Retina (tissue), 1 donor: ENCODE measurements around the gene NALCN.

Experiments
- DNase-seq: peaks from one replicate; pipeline ENCODE4 v3.0.0-alpha.2; 2016

Gene NALCN

DNA sequence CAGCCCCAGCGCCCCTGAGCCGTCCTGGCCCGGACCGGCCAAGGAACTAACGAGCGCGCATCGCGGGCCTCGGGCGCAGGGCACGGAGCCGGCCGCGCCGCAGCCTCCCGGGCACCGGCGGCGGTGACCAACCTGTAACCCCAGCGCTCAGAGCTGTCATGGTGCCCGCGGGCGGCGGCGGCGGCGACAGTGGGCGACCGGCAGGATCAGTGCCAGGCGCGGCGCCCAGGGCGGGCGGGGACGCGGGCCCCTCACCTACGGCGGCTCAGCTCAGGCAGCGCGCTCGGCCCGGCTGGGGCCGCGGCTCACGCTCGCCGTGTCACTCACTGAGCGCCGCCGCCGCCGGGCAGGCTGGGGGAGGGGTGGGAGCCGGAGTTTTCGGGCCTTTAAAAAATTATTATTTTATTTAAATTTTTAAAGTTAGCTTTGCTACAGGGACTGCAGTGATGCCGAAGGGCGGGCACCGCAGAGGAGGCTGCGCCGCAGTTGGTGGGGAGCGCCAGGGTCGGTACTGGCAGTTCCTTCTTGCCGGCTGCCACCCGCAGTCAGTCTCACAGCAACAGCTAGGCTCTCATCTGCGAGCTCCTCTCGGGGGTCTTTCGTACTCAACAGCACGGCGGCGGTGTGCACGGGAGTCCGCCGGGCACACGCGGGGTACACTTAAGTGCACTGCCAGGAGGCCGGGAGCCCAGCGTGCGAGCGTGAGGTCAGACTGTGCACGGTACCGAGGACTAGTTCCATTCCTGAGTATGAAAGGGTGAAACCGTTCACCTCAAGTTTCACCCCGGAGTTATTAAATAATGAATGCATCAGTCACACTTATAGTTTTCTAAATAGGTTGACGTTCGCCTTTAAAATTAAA lies at the start of gene NALCN:
TSS of gene NALCN (minus strand) at position 328 of the 862 bp plus-strand sequence. CDS start 17,382 bp downstream, outside the sequence.
- DNase-seq = peak; percentile 82

DNA sequence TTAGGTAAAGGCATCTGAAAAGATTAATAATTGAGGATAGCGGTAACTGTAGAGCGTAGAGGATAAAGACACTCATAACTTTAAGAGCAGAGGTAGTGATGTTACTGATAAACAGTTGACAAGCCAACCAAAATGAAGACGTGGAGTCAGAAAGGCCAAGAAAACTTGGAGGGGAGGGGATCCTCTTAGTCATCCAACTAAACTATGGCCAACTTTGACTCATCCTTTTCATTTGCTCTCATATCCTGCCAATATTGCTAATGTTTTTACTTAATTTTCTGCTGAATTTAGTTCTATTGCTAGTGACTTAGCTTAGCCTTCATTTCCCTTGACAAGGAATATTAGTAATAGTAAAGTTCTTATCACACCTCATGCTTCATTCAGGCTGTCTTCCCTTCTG lies 49.6 kb upstream of the NALCN start:
- no peak for DNase-seq

DNA sequence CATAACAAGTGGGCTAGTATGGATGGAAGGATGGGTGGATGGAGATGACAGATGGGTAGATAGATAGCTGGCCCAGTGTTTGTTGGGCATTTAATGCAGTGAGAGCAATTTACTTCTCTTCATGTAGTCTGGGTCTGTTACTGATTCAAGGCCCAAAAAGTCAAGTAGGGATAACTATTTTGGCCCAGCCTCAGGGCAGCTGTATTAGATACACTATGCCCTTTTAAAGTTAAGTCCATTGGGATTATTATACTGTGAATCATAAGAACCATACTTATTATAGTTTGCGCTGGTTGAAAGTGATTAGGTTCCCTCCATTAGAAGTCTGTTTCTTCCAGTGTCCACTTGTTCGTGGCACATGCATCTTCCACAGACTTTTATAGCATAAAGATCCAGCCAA lies 40.9 kb upstream of the NALCN start:
- DNase-seq = no peak

DNA sequence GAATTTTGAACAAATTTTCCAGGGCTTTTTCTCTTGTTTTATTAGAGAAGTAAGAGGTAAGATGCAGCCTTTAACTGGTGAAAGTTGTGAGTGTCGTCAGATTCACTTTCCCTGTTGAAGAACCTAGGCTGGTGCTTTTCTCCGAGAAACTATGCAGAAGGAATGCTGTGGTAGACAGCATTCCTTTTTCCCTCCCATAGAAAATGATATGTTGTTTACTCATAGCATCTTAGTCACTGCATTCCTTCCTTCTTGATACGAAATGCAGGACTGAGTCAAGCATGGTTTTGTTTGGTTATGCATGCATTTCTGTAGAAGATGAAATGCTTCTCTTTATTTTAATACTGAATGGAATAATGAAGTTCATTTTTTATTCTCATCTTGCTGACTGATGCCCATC lies 39.6 kb upstream of the NALCN start:
- no peak for DNase-seq

DNA sequence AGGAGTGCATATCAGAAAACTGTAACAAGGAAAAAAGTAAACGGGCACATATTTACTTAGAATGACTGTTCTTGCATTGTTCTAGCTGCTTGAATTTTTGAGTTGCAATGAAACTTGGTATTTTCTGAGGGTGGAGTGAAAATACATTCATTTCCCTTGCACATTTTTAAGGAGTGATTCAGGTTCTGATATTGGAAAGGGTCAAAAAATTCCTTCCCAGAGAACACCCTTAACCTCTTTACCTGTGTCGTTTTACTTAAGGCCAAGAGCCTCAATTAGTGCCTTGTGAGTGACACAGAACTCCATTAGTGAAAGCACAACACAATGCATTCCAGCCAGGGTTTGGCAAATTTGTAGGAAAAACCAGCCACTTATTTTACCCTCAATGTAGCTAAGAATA lies 38.5 kb upstream of the NALCN start:
- DNase-seq = no peak

DNA sequence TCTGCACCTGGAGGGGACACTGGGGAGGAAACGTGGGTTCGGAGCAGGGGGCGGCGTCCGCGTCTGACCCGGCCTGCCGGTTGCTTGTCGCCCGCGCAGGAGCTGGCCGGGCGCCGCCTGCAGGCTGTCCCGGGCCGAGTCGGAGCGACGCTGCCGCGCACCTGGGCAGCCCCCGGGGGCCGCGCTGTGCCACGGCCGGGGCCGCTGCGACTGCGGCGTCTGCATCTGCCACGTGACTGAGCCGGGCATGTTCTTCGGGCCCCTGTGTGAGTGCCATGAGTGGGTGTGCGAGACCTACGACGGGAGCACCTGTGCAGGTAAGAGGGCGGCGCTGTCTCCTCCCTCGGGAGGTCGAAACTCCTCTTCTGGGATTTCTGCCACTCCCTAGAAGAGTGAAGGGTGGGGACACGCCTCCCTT lies 37.5 kb upstream of the NALCN start:
- peak; percentile 17 for DNase-seq

DNA sequence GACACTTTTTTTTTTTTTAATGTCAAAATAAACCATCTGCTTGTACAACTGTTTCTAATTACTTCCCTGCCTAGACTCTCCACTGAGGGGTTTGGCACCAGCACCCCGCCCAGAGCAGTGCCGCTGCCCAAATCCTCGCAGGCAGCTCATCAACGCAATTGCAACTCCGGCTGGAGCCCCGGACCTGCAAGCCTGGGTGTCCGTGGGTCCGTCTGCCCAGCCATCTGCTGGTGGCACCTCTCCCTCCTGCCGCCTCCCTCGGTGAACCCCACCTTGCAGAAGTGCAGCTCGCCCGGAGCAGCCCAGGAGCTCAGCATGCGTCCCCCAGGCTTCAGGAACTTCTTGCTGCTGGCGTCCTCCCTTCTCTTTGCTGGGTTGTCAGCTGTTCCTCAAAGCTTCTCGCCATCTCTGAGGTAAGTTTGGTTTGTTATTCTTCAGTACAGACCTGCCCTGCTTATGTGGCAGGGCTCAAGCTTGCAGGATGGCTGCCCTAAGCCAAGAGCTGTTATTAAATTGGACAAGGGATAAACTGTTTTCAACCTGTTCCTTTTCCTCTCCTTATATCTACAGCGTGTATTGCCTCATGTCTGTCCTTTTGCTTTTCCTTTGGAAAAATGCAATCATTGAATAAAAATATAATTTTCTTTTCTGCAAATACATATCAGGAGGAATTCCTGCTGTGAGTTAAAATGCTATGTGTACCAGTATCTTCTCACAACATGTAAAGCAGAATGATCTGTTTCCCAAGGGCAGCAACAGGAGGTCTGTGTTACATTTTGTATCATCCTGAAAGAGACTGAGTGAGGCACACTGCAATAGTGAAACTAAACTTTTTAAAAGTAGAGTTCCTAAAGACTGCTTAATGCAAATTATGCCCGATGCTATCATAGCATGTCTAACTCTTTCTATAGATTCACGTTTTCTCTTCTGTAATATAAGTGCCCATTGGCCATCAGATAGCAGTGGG lies 36.5 kb upstream of the NALCN start, which contains the start of gene ITGBL1:
TSS of gene ITGBL1 (plus strand) at position 157 of the 967 bp plus-strand sequence. CDS start at position 316, 159 bp downstream.
- DNase-seq = peak; percentile 6

DNA sequence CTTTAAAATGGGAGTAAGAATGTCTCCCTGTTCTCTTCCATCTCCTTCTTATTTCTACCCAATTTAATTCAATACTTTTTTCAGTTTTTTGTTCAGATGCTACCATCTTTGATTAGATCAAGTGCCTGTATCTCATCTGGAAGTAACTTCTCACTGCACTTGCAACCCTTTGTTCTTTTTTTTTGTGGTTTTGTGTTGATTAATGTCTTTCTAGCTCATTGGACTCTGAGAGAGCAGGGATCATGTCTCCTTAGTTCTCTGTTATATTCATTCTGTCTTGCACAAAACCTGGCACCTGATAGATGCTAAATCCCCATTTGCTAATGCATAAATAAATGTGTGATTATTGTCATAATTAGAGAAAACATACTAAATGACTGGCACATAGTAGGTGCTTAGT lies 35.3 kb upstream of the NALCN start:
- no peak for DNase-seq

DNA sequence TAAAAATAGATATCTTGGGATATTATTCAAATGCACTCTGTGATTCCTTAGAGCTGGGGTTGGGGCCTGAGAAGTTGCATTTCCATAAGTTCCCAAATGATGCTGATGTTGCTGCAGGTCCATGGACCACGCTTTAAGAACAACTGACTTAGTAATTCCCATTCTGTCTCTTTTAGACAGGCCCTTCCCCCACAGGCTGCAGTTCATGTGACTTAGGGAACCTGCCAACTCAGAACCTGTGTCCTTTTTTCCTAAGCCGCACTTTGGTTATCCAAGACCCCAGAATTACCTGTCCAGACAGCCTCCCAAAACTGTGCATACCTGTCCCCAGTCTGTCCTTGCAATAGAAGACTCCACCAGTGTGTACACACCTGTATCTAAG lies 34.4 kb upstream of the NALCN start:
- no peak for DNase-seq

DNA sequence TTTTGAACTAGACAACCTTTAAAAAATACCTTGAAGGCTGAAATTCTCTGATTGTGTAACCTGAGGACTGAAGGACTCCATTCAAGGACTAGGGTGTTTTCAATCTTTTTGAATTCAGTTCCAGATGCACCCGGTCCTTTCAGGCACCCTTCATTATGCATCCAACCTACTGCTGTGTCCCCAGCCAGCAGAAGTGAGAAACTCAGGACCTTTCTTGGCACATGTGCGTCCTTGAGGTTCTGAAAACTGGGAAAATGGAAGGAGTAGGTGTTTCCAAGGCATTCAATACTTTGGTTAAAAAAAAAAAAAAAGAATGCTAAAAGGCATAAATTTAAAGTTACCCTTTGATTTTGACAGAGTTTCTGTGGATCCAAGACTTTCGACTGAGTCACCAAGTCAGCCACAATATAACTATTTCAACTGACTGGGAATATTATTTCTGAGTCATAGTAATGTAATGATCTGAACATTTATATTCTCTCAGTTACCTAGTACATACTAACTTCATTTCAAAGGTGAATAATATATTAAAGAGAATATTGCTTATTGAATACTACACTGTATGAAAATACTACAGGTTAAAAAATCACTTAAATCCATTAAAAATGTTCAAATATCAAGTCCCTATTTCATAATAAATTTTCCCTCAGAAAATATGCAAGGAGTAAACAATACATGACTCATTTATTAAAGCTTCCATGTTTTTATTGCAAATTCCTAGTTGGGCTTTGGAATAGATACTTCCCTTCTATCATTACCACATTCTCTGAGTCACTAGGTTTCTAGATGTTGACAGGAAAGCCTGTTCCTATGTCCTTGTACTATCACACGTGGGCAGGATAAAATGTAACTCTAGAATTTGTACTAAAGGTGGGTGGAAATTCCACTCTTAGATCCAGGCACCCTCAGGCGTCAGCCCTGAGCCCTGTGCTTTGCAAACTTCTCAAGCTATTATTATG lies 33.8 kb upstream of the NALCN start:
- no peak for DNase-seq

DNA sequence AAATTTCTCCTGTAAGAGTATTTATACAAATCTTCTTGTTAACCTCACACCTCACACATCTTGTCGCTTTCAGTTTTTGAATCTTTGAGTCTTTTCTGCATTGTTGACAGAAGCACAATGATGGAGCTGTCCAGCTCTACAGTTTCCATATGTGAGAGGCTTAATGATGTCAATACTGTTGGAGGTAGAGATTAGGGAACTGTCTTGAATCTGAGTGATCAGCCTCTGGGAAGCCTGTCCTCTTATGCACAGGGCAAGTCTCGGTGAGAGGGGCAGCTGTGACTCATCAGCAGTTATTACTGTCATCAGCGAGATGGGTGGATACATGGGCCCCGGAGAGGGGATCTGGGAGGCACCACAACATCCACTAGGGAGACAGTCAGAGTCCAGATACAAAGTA lies 31.5 kb upstream of the NALCN start:
- no peak for DNase-seq

DNA sequence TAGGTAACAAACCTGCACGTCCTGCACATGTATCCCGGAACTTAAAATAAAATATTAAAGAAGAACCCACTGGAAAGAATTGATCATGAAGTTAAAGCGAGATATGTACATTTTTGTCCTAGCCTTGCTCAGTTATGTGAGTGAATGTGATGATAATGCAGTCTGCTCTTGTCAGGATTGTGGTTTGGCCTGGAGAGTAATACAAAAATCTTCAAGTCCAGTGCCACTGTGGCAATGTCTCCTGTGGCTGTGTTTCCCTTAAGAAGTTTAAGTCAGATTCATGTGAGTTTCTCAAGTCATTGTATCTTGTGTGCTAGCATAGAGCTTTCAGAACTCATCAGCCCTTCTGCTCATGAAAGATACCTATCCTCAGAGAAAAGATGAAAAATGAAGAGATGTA lies 18.2 kb upstream of the NALCN start:
- DNase-seq = no peak

DNA sequence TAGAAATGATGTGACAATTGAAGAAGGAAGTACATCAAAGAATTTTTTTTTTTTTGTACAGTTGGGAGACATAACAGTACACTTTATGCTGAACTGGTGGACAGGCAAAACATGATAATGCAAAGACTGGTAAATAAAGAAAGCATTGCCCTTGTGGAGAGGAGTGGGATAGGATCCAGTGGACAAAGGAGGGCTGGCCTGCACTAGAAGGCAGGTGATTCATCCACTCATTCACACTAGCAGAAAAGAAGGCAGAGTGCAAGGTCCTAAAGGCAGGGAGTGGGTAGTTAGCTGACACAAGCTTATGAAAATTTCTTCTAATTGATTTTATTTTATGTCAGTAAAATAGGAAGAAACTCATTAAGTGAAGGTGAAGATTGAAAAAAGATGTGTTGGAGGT lies 17.6 kb upstream of the NALCN start:
- no peak for DNase-seq

DNA sequence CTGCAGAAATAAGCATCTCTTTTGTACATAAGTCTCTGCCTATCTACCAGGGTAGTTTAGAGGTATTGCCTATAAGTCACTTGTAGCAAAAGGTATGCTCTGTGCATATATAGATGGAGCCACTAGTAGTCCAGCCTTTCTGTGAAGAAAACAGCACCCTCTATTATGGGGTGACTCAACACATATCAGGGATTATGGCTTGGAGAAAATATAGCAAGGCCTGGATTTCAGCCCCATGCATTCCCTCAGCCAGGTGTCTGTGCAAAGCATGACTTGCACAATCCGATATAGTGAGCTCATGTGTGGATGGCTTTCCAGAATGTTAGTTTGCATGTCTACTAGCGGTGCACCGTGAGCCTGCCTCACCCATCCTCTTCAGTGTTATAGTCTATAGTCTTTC lies 13.4 kb upstream of the NALCN start:
- no peak for DNase-seq

DNA sequence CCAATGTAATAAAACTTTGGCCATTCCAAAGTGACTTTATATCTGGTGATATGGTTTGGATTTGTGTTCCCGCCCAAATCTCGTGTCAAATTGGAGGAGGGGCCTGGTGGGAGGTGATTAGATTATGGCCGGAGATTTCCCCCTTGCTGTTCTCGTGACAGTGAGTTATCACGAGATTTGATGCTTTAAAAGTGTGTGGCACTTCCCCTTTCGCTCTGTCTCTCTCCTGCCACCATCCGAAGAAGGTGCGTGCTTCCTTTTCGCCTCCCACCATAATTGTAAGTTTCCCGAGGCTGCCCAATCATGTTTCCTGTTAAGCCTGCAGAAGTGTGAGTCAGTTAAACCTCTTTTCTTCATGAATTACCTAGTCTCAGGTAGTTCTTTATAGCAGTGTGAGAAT lies 9.3 kb upstream of the NALCN start:
- DNase-seq = no peak

DNA sequence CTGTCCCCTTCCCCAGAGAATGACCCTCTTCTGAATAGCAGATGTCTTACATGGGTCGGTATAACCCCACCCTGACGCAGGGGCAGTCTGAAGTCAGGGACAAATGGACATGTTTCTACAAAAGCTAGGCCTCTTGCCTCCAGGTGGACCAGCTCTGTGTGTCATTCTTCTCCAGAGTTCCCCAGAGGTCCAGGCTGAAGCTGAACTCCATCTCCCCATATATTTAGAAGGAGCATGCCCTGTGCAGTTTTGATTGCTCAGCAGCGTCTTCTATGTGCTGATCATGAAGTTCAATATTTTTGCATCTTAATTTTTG lies 8.8 kb upstream of the NALCN start:
- DNase-seq = no peak

DNA sequence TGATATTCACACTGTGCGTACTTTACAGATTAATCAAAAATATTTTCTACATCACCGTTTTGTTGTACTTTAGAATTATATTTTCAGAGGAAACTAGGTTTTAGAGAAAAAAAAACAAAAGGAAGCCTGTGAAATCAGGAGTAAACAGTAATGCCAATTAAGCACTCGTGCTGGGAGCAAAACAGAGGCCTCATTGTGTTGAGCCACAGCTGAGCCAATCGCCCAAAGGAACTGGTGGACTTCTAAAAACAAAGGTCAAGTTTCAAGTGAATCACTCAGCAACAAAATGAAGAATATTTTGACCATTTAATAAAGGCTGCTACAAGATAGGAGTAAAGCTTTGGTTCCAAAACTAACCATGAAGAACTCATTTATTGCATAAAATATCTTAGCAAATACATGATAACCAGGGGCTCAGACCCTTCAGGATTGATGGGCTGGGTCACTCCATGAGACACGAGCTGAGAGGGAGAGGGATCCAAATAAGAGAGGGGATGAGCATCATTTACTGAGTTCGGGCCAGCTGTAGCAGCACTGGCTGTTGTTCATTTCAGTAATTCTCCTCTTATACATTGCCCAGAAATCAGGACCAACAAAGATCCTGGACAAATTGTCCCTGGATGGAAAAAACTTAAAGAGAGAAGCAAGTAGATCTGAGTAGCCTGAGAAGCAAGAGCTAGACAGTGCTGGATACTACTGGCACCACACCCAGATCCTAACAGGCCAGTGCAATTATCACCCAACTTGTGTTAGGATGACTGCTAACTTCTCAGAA lies 8.3 kb upstream of the NALCN start:
- peak; percentile 18 for DNase-seq

DNA sequence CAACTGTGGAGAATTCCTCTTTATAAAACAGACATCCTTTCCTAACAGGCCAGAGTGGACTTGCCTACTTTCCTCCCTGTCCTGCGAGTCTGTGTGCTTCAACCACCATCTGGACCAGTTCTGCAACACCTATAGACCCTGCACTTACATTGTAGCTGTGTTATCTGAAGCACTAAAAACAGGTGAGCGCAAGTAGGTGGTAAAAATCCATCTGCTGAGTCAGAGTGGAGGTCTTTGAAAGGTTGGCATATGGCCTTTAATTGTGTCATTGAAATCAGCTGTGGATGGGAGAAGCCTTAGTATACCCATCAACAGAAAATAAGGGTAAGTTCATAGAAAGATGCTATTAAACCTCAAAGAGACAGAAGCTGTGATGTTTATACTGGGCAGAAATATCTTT lies 7.6 kb upstream of the NALCN start:
- DNase-seq = no peak

DNA sequence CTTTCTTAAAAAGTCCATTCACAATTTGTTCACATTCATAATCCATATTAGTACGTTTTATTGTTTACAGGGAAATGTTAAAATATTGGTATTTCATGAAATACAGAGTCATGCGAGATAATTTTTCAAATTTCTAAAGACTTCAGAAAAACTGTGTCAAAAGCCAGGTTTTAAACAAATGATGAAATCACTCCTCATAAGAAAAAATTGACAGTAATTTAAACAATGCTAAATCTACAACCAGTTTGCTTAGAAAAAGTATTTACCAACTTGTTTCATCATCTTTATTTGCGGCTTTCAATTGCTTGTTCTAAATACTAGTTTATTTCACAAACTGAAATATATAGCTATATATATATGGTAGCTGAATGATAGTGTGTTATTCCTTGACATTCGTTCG lies 1.2 kb upstream of the NALCN start:
- DNase-seq = no peak

DNA sequence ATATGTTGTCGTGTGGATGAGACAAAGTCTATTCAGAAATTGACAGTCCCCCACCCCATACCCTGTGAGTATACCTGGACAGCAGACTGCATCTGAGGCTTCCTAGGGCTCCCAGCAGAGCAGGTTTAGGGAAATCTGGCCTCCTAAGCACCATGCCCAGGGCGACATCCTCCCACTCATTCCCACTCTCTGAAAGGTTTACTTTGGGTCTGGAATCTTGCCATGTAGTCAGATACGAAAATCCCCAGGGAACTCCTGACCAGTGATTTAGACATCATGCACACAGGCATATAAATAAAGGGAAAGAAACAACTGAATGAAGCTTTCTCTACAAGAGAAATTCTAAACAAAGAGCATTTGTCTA lies 717 bp upstream of the NALCN start:
- DNase-seq = no peak

DNA sequence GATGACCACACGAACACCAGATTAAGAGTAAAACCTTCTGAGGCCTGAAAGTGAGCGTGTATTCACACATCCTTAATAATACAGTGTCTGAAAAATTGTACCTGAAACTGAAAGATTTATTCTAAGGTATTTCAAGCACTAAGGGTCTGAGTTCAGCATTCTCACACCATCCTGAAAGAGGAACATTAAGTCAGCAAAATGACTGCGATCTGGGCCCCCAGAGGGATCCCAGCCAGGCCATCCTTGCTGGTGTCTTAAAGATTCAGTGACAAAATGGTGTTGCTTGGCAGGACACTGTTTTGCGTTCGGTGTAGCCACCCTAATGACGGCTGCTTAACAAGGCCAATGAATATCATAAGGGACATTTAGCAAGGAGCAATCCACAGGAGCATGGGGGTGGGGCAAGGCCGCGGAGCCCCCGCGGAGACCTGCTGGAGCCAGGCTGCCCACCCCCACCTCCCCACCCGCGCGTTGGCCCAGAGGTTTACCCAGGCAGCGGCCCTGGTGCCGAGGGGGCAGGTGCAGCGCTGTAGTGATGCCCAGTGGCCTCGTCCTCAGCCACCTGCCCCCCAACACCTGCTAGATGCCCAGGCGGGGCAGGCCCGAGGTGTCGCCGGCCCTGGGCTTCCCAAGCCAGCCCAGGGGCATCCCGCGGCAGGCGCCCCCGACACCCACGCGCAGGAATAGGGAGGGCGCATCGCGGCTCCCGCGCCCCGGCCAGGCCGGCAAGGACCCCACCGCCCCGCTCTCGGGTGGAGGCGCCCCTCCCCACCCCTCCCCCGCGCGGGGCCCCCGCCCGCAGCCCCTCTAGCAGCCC lies 742 bp downstream of the NALCN start:
- peak; percentile 65 for DNase-seq
